ENCODE data around the gene ZNF418.
"Not testable (repeated sequence)": the region's sequence is repeated elsewhere in the genome, so short reads cannot be mapped to it uniquely, and the experiment has no call there.

The ZNF418 gene

GRCh38 chr19:57934820-57935665 is at the start of gene ZNF418:
Gene ZNF418 (minus strand): TSS chr19:57935402. CDS start chr19:57933822, 1,580 bp downstream.
- peak; percentile 42 for DNase-seq (ENCODE audit: low spot score)

- DNase-seq (ENCODE audit: low spot score), result no peak
Observed at GRCh38 chr19:57978586-57979289, 43.5 kb upstream of the ZNF418 start.

DNA sequence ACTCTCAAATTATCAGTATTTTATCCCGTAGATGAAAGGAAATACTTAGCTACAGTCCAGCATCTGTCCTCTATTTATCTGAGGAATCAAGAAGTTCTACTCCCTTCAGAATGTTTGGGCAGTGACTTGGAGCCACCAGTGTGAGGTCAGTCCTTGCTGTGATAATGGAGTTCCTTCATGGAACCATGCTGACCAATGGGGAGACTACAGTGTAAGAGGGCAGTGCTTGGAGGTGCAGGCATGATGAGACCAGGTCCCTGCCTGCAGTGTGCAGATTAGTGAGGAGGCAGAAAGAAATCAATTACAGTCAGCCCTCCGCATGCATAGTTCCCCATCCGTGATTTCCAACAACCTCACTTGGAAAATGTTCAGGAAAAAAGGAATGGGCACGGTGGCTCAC is 39.2 kb upstream of the ZNF418 start, which contains the start of gene C19orf18:
TSS of gene C19orf18 (minus strand) at position 101 of the 400 bp plus-strand sequence. CDS start 102 bp downstream, outside the sequence.
- no peak for DNase-seq (ENCODE audit: low spot score)

DNA sequence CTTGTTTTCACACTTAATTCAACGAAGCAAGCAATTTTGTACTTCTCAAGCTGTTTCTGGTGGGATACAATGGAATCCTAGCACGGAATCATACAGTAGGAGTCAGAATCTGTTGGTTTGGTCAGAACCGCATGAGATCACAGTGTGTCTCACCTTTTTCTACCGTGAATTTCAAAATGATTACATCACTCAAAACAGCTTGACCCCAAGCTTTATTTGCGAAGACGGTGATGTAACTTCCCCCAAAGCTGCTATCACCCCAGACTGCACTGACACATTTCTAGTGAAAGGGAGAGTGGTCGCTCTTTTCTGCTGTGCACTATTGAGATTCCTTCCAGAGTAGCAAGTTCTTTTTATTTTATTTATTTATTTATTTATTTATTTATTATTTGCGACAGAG is 29.6 kb upstream of the ZNF418 start:
- no peak for DNase-seq (ENCODE audit: low spot score)

DNA sequence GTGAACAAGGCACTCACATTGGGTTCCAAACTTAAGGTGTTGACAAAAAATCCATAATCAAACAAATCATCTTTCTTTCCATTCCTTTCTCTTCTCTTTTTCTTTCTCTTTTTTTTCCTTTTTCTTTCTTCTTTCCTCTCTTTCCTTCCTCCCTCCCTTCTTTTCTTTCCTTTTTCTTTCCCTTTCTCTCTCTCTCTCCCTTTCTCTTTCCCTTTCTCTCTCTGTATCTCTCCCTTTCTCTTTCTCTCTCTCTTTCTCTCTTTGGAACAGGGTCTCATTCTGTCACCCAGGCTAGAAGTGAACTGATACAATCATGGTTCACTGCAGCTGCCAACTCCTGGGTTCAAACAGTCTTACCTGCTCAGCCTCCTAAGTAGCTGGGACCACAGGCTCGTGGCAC is 26.6 kb upstream of the ZNF418 start:
- no peak for DNase-seq (ENCODE audit: low spot score)

DNA sequence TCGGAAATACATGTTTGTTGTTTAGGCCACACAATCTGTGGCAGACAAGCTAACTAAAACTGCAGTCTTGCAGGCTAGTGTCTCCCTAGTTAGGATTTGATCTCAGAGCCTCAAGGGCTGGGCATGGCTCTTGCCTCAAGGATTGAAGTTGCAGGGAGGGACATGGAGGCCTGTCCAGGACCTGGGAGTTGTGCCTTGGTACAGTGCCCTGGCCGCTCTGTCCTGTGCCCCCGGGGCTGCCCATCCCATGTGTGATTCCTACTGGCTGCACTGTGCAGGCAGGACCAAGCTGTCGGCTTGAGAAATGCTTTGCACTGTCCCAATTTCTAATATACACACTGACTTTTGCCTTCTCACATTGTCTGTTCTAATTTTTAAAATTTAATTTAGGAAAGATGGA is 19.8 kb upstream of the ZNF418 start:
- DNase-seq (ENCODE audit: low spot score), result no peak

GRCh38 chr19:57949702-57950101 is 14.5 kb upstream of the ZNF418 start:
- no peak for DNase-seq (ENCODE audit: low spot score)

- DNase-seq (ENCODE audit: low spot score), result no peak
Observed at GRCh38 chr19:57949296-57949695, 14.1 kb upstream of the ZNF418 start.

DNA sequence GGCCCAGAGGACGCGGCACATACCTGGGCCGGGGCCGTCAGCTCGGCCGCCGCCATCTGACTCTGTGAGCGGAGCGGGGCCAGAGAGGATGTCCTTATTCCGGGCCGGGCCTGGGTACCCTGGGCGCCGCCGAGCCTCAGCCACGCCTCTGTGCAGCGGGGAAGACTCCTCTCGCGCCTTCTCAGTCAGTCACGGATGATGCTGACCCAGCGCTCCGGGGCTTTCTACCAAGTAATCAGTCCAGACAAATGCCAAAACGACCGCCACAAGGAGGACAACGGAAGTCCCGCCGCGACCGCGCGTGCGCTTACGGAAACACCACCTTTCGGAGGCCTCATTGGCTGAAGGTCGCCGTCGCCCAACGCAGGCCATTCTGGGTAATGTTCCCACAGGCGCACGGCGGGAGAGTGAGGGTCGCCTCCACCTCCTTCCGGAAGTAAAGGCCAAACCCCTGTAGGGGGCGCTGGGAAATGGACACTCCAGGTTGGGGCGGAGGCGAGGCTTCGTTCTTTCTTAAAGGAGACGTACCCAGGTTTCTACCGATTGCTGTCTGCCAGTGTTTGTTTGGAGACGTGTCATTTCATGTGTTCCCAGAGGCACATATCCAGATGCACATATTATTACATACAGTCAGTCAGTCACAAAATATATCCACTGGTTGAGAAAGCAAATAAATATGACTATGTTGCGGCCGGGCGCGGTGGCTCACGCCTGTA is 12.4 kb upstream of the ZNF418 start, which contains the start of gene ZNF256:
TSS of gene ZNF256 (minus strand) at position 288 of the 716 bp plus-strand sequence. CDS start at position 56, 232 bp downstream.
- peak; percentile 69 for DNase-seq (ENCODE audit: low spot score)

- DNase-seq (ENCODE audit: low spot score), result no peak
Observed at GRCh38 chr19:57947088-57947418, 11.9 kb upstream of the ZNF418 start.

DNA sequence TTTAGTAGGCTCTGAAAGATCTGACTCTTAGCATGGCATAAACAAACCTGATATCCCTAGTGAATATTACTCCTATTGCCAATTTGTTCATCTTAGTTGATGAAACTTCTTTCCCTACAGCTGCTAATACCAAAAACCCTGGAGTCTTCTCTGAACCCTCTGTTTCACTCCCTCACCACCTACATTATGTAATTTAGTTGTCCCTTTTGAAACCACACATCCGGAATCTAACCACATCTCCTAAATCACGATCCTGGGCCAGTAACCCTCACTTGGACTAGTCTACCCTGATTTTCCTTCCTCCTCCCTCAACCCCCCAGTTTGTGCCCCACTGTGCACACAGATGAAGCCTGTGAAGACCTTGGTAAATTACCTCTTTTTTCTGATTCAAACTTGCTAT is 11.1 kb upstream of the ZNF418 start:
- DNase-seq (ENCODE audit: low spot score), result no peak

GRCh38 chr19:57941593-57941992 is 6.4 kb upstream of the ZNF418 start:
- DNase-seq (ENCODE audit: low spot score), result no peak

- no peak for DNase-seq (ENCODE audit: low spot score)
Observed at GRCh38 chr19:57935731-57936130, 529 bp upstream of the ZNF418 start.

DNA sequence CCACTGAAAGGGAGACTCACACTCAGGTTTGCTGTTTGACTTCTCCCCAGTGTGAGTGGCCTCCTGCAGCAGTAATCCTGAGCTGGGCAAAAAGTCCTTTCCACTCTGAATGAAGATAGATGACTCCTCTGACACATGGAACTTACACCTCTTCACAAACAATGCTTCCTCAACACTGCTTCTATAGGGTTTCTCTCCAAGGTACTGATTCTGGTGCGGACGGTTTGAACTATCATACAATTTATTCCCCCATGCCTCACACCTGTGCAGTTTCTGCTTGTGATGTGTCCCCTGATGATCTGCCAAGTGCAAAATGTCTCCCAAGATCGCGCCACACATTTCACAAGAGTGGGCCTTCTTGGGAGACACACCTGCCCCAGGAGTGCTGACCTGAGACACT is 7.6 kb downstream of the ZNF418 start:
- no peak for DNase-seq (ENCODE audit: low spot score)

DNA sequence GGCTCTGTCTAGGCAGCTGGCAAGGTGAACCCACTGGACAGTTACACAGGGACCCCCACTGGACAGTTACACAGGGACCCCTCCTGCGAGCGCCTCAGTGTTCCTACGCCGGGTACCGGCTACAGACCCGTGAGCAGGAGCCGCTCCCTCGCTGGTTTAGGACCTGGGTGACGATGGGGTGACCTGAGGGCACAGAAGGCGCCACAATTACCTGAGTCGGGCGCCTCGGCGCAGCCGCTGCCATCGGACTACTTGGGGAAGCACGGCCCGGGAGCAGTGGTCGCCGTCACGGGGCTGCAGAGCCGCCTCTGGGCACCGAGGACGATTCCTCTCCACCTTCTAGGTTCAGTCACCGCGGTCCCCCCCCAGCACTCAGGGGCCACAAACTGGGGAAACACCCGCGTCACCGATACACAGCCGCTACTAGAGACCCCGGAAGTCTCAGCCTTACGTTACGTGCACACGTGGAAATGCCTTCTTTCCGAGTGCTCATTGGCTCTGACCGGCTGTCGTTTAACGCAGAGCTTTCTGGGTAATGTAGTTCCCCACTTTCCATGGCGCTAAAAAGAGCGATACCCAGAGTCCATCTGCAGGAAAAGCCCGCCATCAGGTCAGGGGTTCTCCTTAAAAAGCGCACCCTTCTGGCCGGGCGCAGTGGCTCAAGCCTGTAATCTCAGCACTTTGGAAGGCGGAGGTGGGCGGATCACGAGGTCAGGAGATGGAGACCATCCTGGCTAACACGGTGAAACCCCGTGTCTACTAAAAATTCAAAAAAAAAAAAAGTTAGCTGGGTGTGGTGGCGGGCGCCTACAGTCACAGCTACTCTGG is 18.8 kb downstream of the ZNF418 start, which contains the start of gene ZNF417:
TSS of gene ZNF417 (minus strand) at position 425 of the 828 bp plus-strand sequence. CDS start at position 244, 181 bp downstream.
- peak; percentile 88 for DNase-seq (ENCODE audit: low spot score)

- no peak for DNase-seq (ENCODE audit: low spot score)
Observed at GRCh38 chr19:57914531-57914930, 20.7 kb downstream of the ZNF418 start.

DNA sequence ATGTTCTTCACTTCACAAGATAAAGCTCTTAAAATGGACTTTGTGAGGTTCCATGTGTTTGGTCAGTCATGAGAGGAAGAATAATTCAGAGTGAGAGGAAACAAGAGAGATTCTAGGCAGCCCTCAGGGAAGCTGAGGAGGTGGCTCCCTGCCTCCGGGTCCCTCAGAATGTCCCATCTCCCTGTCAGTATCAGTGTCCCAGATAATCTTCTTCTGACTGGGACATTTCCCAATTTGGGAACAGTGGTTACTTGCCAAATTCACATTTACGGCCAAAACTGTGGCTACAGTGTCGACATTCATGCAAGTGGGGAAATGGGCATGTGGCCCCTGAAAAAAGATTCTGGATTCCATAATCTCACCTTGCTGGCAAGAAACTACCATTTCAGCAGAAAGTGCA is 27.8 kb downstream of the ZNF418 start:
- DNase-seq (ENCODE audit: low spot score), result no peak

DNA sequence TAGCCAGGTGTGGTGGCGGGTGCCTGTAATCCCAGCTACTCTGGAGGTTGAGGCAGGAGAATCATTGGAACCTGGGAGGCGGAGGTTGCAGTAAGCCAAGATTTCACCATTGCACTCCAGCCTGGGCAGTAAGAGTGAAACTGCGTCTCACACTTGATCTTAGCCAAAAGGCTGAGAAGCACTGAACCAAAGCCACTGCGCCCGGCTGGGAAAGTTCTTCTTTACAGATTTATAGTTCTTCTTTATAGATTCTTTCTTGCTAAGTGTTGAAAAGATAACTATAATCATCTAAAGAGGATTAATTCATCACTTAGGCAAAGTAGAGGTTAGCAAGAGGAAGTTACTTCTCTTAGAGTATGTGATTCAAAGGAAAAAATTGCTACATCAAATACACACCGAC is 29.9 kb downstream of the ZNF418 start:
- no peak for DNase-seq (ENCODE audit: low spot score)

DNA sequence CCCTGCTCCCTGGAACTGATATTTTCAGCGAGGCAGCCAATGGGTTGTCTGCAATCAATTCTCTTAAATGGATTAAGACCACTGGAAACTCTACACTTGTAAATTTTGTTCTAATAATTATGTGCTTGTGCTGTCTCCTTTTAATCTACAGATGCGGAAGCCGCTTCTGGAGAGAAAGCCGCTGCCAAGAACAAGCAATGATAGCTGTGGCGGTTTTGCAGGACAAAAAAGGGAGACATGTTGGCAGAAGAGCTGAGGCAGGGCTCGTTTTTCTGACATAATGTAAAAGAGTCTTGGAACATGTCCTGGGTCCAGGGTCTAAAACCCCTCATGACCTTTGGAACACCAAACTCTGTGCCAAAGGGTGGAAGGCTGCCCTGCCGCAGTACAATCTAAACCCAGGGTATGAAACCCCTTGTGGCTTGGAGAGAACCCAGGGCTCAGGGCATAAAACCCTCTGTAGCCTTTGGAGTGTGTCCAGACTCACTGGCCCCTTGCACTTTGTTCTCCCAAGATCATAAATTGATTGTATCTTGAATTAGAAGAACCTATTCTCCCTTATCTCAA is 31.5 kb downstream of the ZNF418 start:
- no peak for DNase-seq (ENCODE audit: low spot score)

DNA sequence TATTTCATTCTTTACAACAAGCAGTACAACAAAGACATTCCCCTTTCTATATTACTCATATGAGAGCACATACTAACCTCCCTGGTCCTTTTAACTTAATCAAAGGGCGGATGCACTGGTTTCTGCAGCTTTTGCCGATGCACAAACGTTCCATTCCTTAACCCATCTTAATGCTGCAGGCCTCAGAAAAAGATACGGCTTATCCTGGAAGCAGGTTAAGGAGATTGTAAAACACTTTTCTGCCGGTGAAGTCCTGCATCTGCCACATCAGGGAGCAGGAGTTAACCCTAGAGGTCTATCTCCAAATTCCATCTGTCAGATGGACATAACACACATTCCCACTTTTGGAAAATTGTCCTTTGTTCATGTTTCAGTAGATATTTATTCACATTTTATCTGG is 34.9 kb downstream of the ZNF418 start:
- no peak for DNase-seq (ENCODE audit: low spot score)

DNA sequence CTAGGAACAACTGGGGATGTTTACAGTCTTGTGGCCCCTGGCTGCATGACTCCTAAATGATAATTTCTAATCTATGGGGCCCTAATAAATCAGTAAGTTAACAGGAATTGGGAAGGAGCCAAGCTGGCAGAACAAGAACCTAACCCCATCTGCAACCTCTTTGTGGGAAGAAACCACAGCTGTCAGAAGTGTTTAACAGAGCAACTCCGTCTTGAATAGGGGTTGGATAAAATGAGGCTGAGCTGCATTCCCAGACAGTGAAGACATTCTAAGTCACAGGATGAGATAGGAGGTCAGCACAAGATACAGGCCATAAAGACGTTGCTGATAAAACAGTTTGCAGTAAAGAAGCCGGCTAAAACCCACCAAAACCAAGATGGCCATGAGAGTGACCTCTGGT is 44.5 kb downstream of the ZNF418 start:
- not testable (repeated sequence) for DNase-seq (ENCODE audit: low spot score)

All from hematopoietic multipotent progenitor cell treated with erythropoietin and hydrocortisone succinate and interleukin-3 and kit ligand, for 15 days (in vitro differentiated cells).